Activated T-cell treated with anti-CD3 and anti-CD28 coated beads, Interleukin-2, amount 50 U/mL, for 24 hours (primary cell): ENCODE data around the gene HDAC2.
"Not testable (repeated sequence)": the region's sequence is repeated elsewhere in the genome, so short reads cannot be mapped to it uniquely, and the experiment has no call there.

Source experiments
- DNase-seq: peaks from one replicate; pipeline ENCODE4 v3.0.0-alpha.2; 2020
- H3K27ac Mint-ChIP-seq: 2 replicates; pipeline ENCODE4 v1.8.0; 2020; ENCODE audit warnings: mild to moderate bottlenecking, mixed read lengths
- H3K27me3 Mint-ChIP-seq: 2 replicates; pipeline ENCODE4 v1.8.0; 2020; ENCODE audit warnings: mixed read lengths
- H3K36me3 Mint-ChIP-seq: 2 replicates; pipeline ENCODE4 v1.8.0; 2020; ENCODE audit warnings: low read depth, mixed read lengths
- H3K4me1 Mint-ChIP-seq: 2 replicates; pipeline ENCODE4 v1.8.0; 2020; ENCODE audit warnings: low read depth, mixed read lengths
- H3K4me3 Mint-ChIP-seq: 2 replicates; pipeline ENCODE4 v1.8.0; 2020; ENCODE audit warnings: mild to moderate bottlenecking, moderate library complexity, mixed read lengths
- H3K9me3 Mint-ChIP-seq: 2 replicates; pipeline ENCODE4 v1.8.0; 2020; ENCODE audit warnings: mixed read lengths

HDAC2 gene

GRCh38 chr6:113953346-113953745 lies 17.6 kb downstream of the HDAC2 start:
- no peak for DNase-seq
- Mint-ChIP-seq H3K4me3 (no peak overlapping the region), H3K4me1 (no peaks in the 10 kb centered on the region), H3K27ac (no peak overlapping the region), H3K27me3 (no peaks in the 10 kb centered on the region), H3K36me3 (peaks cover 90% of the 10 kb centered on the region), H3K9me3 (no peaks in the 10 kb centered on the region)

- H3K27me3 Mint-ChIP-seq: no peaks in the 10 kb centered on the region
- no peak for DNase-seq
- no peak overlapping the region for H3K4me3 Mint-ChIP-seq
- H3K9me3 Mint-ChIP-seq: no peaks in the 10 kb centered on the region
- no peaks in the 10 kb centered on the region for H3K4me1 Mint-ChIP-seq
- no peak overlapping the region for H3K27ac Mint-ChIP-seq
- peaks cover 82% of the 10 kb centered on the region for H3K36me3 Mint-ChIP-seq
Observed at GRCh38 chr6:113949499-113949898, 21.4 kb downstream of the HDAC2 start.

GRCh38 chr6:113944701-113945100 lies 26.2 kb downstream of the HDAC2 start:
- H3K4me1 Mint-ChIP-seq: no peaks in the 10 kb centered on the region
- H3K9me3 Mint-ChIP-seq: no peaks in the 10 kb centered on the region
- H3K27me3 Mint-ChIP-seq: no peaks in the 10 kb centered on the region
- no peak for DNase-seq
- H3K27ac Mint-ChIP-seq: peak overlapping the region; percentile 47
- no peak overlapping the region for H3K4me3 Mint-ChIP-seq
- peaks cover 83% of the 10 kb centered on the region for H3K36me3 Mint-ChIP-seq

GRCh38 chr6:113939825-113940224 lies 31.1 kb downstream of the HDAC2 start:
- Mint-ChIP-seq H3K4me3 (no peak overlapping the region), H3K27me3 (no peaks in the 10 kb centered on the region), H3K4me1 (no peaks in the 10 kb centered on the region), H3K27ac (no peak overlapping the region), H3K9me3 (no peaks in the 10 kb centered on the region), H3K36me3 (peaks cover 81% of the 10 kb centered on the region)
- no peak for DNase-seq

- Mint-ChIP-seq H3K27ac (no peak overlapping the region), H3K4me3 (no peak overlapping the region), H3K36me3 (peaks cover 62% of the 10 kb centered on the region), H3K4me1 (no peaks in the 10 kb centered on the region), H3K27me3 (no peaks in the 10 kb centered on the region), H3K9me3 (no peaks in the 10 kb centered on the region)
- DNase-seq: no peak
Observed at GRCh38 chr6:113936093-113936934, 34.6 kb downstream of the HDAC2 start.

- Mint-ChIP-seq H3K36me3 (peaks cover 40% of the 10 kb centered on the region), H3K27ac (no peak overlapping the region), H3K4me3 (no peak overlapping the region), H3K4me1 (no peaks in the 10 kb centered on the region), H3K27me3 (peaks cover 3% of the 10 kb centered on the region), H3K9me3 (peaks cover 14% of the 10 kb centered on the region)
- DNase-seq: no peak
Observed at GRCh38 chr6:113934101-113934500, 36.8 kb downstream of the HDAC2 start.

GRCh38 chr6:113931907-113932306 lies 39.0 kb downstream of the HDAC2 start:
- not testable (repeated sequence) for H3K27me3 Mint-ChIP-seq, H3K4me1 Mint-ChIP-seq, H3K27ac Mint-ChIP-seq, DNase-seq, H3K4me3 Mint-ChIP-seq
- H3K9me3 Mint-ChIP-seq: peaks cover 18% of the 10 kb centered on the region
- H3K36me3 Mint-ChIP-seq: peaks cover 25% of the 10 kb centered on the region

GRCh38 chr6:113930183-113930582 lies 40.8 kb downstream of the HDAC2 start:
- Mint-ChIP-seq H3K27me3 (peaks cover 6% of the 10 kb centered on the region), H3K36me3 (peaks cover 16% of the 10 kb centered on the region), H3K27ac (no peak overlapping the region), H3K9me3 (peaks cover 18% of the 10 kb centered on the region), H3K4me3 (no peak overlapping the region), H3K4me1 (no peaks in the 10 kb centered on the region)
- DNase-seq: no peak

- H3K9me3 Mint-ChIP-seq: peaks cover 18% of the 10 kb centered on the region
- H3K4me1 Mint-ChIP-seq: no peaks in the 10 kb centered on the region
- H3K27ac Mint-ChIP-seq: no peak overlapping the region
- no peak overlapping the region for H3K4me3 Mint-ChIP-seq
- H3K36me3 Mint-ChIP-seq: no peaks in the 10 kb centered on the region
- no peak for DNase-seq
- peaks cover 6% of the 10 kb centered on the region for H3K27me3 Mint-ChIP-seq
Observed at GRCh38 chr6:113927001-113927400, 43.9 kb downstream of the HDAC2 start.

- Mint-ChIP-seq H3K27ac (no peak overlapping the region), H3K4me1 (peaks cover 9% of the 10 kb centered on the region), H3K9me3 (peaks cover 17% of the 10 kb centered on the region), H3K4me3 (no peak overlapping the region), H3K27me3 (peaks cover 6% of the 10 kb centered on the region), H3K36me3 (no peaks in the 10 kb centered on the region)
- no peak for DNase-seq
Observed at GRCh38 chr6:113925378-113925777, 45.6 kb downstream of the HDAC2 start.

GRCh38 chr6:113924312-113924723 lies 46.6 kb downstream of the HDAC2 start:
- no peak overlapping the region for H3K27ac Mint-ChIP-seq
- H3K9me3 Mint-ChIP-seq: peaks cover 7% of the 10 kb centered on the region
- peaks cover 3% of the 10 kb centered on the region for H3K27me3 Mint-ChIP-seq
- H3K36me3 Mint-ChIP-seq: no peaks in the 10 kb centered on the region
- no peak for DNase-seq
- H3K4me3 Mint-ChIP-seq: no peak overlapping the region
- H3K4me1 Mint-ChIP-seq: peaks cover 11% of the 10 kb centered on the region

GRCh38 chr6:113923526-113923925 lies 47.4 kb downstream of the HDAC2 start:
- peaks cover 11% of the 10 kb centered on the region for H3K4me1 Mint-ChIP-seq
- H3K36me3 Mint-ChIP-seq: no peaks in the 10 kb centered on the region
- DNase-seq: no peak
- H3K9me3 Mint-ChIP-seq: no peaks in the 10 kb centered on the region
- H3K27me3 Mint-ChIP-seq: peaks cover 3% of the 10 kb centered on the region
- no peak overlapping the region for H3K4me3 Mint-ChIP-seq
- no peak overlapping the region for H3K27ac Mint-ChIP-seq

GRCh38 chr6:113921299-113921904 lies 49.5 kb downstream of the HDAC2 start:
- Mint-ChIP-seq H3K4me3 (no peak overlapping the region), H3K27me3 (no peaks in the 10 kb centered on the region), H3K27ac (no peak overlapping the region), H3K9me3 (no peaks in the 10 kb centered on the region), H3K4me1 (peaks cover 11% of the 10 kb centered on the region), H3K36me3 (no peaks in the 10 kb centered on the region)
- DNase-seq: no peak

- Mint-ChIP-seq H3K27me3 (no peaks in the 10 kb centered on the region), H3K27ac (peak overlapping the region; percentile 37), H3K4me1 (peaks cover 11% of the 10 kb centered on the region), H3K4me3 (no peak overlapping the region), H3K36me3 (no peaks in the 10 kb centered on the region), H3K9me3 (no peaks in the 10 kb centered on the region)
- DNase-seq: no peak
Observed at GRCh38 chr6:113920663-113921267, 50.2 kb downstream of the HDAC2 start.

- H3K27ac Mint-ChIP-seq, H3K36me3 Mint-ChIP-seq, H3K4me3 Mint-ChIP-seq, H3K9me3 Mint-ChIP-seq, H3K4me1 Mint-ChIP-seq, DNase-seq, H3K27me3 Mint-ChIP-seq: not testable (repeated sequence)
Observed at GRCh38 chr6:113910285-113910684, 60.7 kb downstream of the HDAC2 start.
